Adipose tissue (tissue), 3 donors: ENCODE measurements around the gene FRMD5. TPM values are rescaled to one million over a fixed set of nuclear protein-coding genes. Genes with fewer than 3 reads are reported as not detected.

Experiments
- H3K27ac ChIP-seq: one replicate; pipeline ENCODE4 v1.5.1; 2013; ENCODE audit warnings: low read depth, low read length
- WGBS, 3 donors: extraction: QIAGEN DNeasy Blood & Tissue Kit; methylation state at CpG; one replicate each; pipeline ENCODE4 v1.1.7; 2013; 5-methylcytosine and 5-hydroxymethylcytosine counted together
- polyA plus RNA-seq, 3 donors: library from polyadenylated mRNA; stranded (reverse); fragments of 200-250 nt; gene quantifications; one replicate each; pipeline ENCODE4 v1.2.3, GENCODE V29; 2013
- donor health status: healthy with polysubstance abuse.
- donor health status: Bipolar disorder and iron deficiency.
- donor health status: healthy.

FRMD5 gene
- polyA plus RNA-seq, 3 donors: 0.05 to 0.12 (median 0.11) TPM

GRCh38 chr15:43920815-43921214, 274.3 kb downstream of the FRMD5 start:
- 65 to 73% (median 69%) methylated on average over 6 of the region's 6 CpGs for WGBS, 3 donors
- no peak overlapping the region for H3K27ac ChIP-seq

GRCh38 chr15:43920254-43920600, 274.8 kb downstream of the FRMD5 start:
- 58 to 64% (median 62%) methylated on average over 2 of the region's 2 CpGs for WGBS, 3 donors
- no peak overlapping the region for H3K27ac ChIP-seq

GRCh38 chr15:43919540-43920253, 275.4 kb downstream of the FRMD5 start:
- WGBS, 3 donors: 66 to 74% (median 72%) methylated on average over 5 of the region's 5 CpGs
- no peak overlapping the region for H3K27ac ChIP-seq

- no peak overlapping the region for H3K27ac ChIP-seq
- 91 to 93% (median 91%) methylated on average over 6 of the region's 6 CpGs for WGBS, 3 donors
Measured at GRCh38 chr15:43918717-43919116, 276.4 kb downstream of the FRMD5 start.

GRCh38 chr15:43916326-43916660, 278.8 kb downstream of the FRMD5 start:
- no peak overlapping the region for H3K27ac ChIP-seq
- WGBS, 3 donors: 71 to 89% (median 77%) methylated on average over 4 of the region's 4 CpGs

GRCh38 chr15:43915631-43916325, 279.3 kb downstream of the FRMD5 start:
- H3K27ac ChIP-seq: no peak overlapping the region
- WGBS, 3 donors: 49 to 63% (median 58%) methylated on average over 5 of the region's 5 CpGs

GRCh38 chr15:43913941-43914340, 281.1 kb downstream of the FRMD5 start:
- H3K27ac ChIP-seq: no peak overlapping the region
- 50 to 82% (median 52%) methylated on average over 1 of the region's 1 CpG for WGBS, 3 donors

GRCh38 chr15:43913026-43913780, 281.9 kb downstream of the FRMD5 start:
- 17 to 62% (median 43%) methylated on average over 1 of the region's 1 CpG for WGBS, 3 donors
- H3K27ac ChIP-seq: no peak overlapping the region

GRCh38 chr15:43912208-43912607, 282.9 kb downstream of the FRMD5 start:
- 89 to 90% (median 90%) methylated on average over 6 of the region's 6 CpGs for WGBS, 3 donors
- no peak overlapping the region for H3K27ac ChIP-seq

GRCh38 chr15:43911235-43911781, 283.8 kb downstream of the FRMD5 start:
- WGBS, 3 donors: 59 to 79% (median 67%) methylated on average over 4 of the region's 4 CpGs
- H3K27ac ChIP-seq: no peak overlapping the region

- 58 to 76% (median 74%) methylated on average over 4 of the region's 4 CpGs for WGBS, 3 donors
- H3K27ac ChIP-seq: no peak overlapping the region
Measured at GRCh38 chr15:43908516-43909050, 286.5 kb downstream of the FRMD5 start.

- no peak overlapping the region for H3K27ac ChIP-seq
- 94% methylated on average over 7 of the region's 7 CpGs for WGBS, 3 donors
Measured at GRCh38 chr15:43905755-43906154, 289.3 kb downstream of the FRMD5 start.

GRCh38 chr15:43903864-43904290, 291.2 kb downstream of the FRMD5 start:
- 14 to 20% (median 16%) methylated on average over 8 of the region's 8 CpGs for WGBS, 3 donors
- no peak overlapping the region for H3K27ac ChIP-seq

GRCh38 chr15:43901495-43901894, 293.6 kb downstream of the FRMD5 start:
- WGBS, 3 donors: 86 to 91% (median 91%) methylated on average over 10 of the region's 10 CpGs
- H3K27ac ChIP-seq: no peak overlapping the region

GRCh38 chr15:43900996-43901395, 294.1 kb downstream of the FRMD5 start:
- 95 to 100% (median 100%) methylated on average over 1 of the region's 1 CpG for WGBS, 3 donors
- H3K27ac ChIP-seq: no peak overlapping the region

- H3K27ac ChIP-seq: no peak overlapping the region
- WGBS, 3 donors: 80 to 83% (median 81%) methylated on average over 5 of the region's 5 CpGs
Measured at GRCh38 chr15:43899928-43900327, 295.1 kb downstream of the FRMD5 start.

GRCh38 chr15:43898891-43899290, 296.2 kb downstream of the FRMD5 start:
- 66 to 87% (median 82%) methylated on average over 2 of the region's 2 CpGs for WGBS, 3 donors
- H3K27ac ChIP-seq: no peak overlapping the region

- 96 to 100% (median 97%) methylated on average over 1 of the region's 1 CpG for WGBS, 3 donors
- no peak overlapping the region for H3K27ac ChIP-seq
Measured at GRCh38 chr15:43896543-43896942, 298.5 kb downstream of the FRMD5 start.

GRCh38 chr15:43895586-43895985, 299.5 kb downstream of the FRMD5 start:
- H3K27ac ChIP-seq: no peak overlapping the region
- WGBS, 3 donors: 19 to 71% (median 64%) methylated on average over 5 of the region's 5 CpGs
